Vagina (tissue), 2 donors: Measurements from ENCODE around the gene PROB1.
"Not testable (repeated sequence)": the region's sequence is repeated elsewhere in the genome, so short reads cannot be mapped to it uniquely, and the experiment has no call there.

Experiments used
- CTCF ChIP-seq, 3 experiments: fragments of 450-650 bp in 2 of 3; fragments of 200-600 bp in 1 of 3; sonication (generic) in 1 of 3; IDR thresholded peaks; one replicate each; pipeline ENCODE4 v1.5.1; 2017 to 2019; ENCODE audit warnings: antibody characterized with exemption in 3 of 3, mild to moderate bottlenecking in 2 of 3, moderate library complexity in 2 of 3
- POLR2A ChIP-seq, 2 donors: fragments of 450-650 bp; IDR thresholded peaks; one replicate each; pipeline ENCODE4 v1.6.1; 2017; ENCODE audit warnings: antibody characterized with exemption in 2 of 2, mild to moderate bottlenecking in 2 of 2, moderate library complexity in 2 of 2
- POLR2AphosphoS5 ChIP-seq, 2 donors: sonication (generic); formaldehyde crosslinking; IDR thresholded peaks; one replicate each; pipeline ENCODE4 v1.9.0; 2017; ENCODE audit warnings: antibody characterized with exemption in 2 of 2, mild to moderate bottlenecking in 2 of 2, low read depth in 1 of 2; ENCODE audit not compliant: insufficient read depth in 1 of 2

- not testable (repeated sequence) for TF ChIP-seq CTCF (IDR thresholded peaks at IDR 0.05); POLR2A (IDR thresholded peaks at IDR 0.05); POLR2AphosphoS5 (IDR thresholded peaks at IDR 0.05; ENCODE audit: insufficient read depth in 1 of 2, low read depth in 1 of 2)
These were observed 14.2 kb upstream of the PROB1 start for GRCh38 chr5:139409116-139409515.
